K562 (cell line): ENCODE data around the gene SLC18B1. TPM values are rescaled to one million over a fixed set of nuclear protein-coding genes. Genes with fewer than 3 reads are reported as not detected.

ENCODE experiments used
- KDM1A ChIP-seq, 2 experiments: fragments of 450-650 bp; IDR thresholded peaks; 2 replicates each; pipeline ENCODE4 v1.6.1; 2016; ENCODE audit warnings: mild to moderate bottlenecking in 2 of 2
- LCOR ChIP-seq: sonication (generic); formaldehyde crosslinking; IDR thresholded peaks from 2 replicates; pipeline ENCODE4 v1.8.0; 2022; ENCODE audit warnings: mild to moderate bottlenecking, missing genetic modification reagents
- MAFF ChIP-seq: IDR thresholded peaks from 2 replicates; pipeline ENCODE4 v1.6.1; 2012; ENCODE audit warnings: low read length, improper control_type of control experiment
- NBN ChIP-seq: fragments of 450-650 bp; IDR thresholded peaks from 2 replicates; pipeline ENCODE4 v1.6.1; 2016; ENCODE audit warnings: low read depth, mild to moderate bottlenecking
- RERE ChIP-seq: sonication (generic); formaldehyde crosslinking; IDR thresholded peaks from 2 replicates; pipeline ENCODE4 v1.8.0; 2023; ENCODE audit warnings: missing genetic modification reagents, mild to moderate bottlenecking, borderline replicate concordance
- SRSF9 ChIP-seq: fragments of 200-400 bp; formaldehyde crosslinking; IDR thresholded peaks from 2 replicates; pipeline ENCODE4 v1.6.1; 2017; ENCODE audit warnings: low read depth, low read length, borderline replicate concordance
- YBX1 ChIP-seq: fragments of 450-650 bp; IDR thresholded peaks from 2 replicates; pipeline ENCODE4 v1.7.1; 2016; ENCODE audit warnings: mild to moderate bottlenecking
- ZBTB2 ChIP-seq: fragments of 450-650 bp; IDR thresholded peaks from 2 replicates; pipeline ENCODE4 v1.6.1; 2016; ENCODE audit warnings: antibody characterized with exemption
- ZFX ChIP-seq: sonication (generic); formaldehyde crosslinking; IDR thresholded peaks from 2 replicates; pipeline ENCODE4 v1.8.0; 2022; ENCODE audit warnings: mild to moderate bottlenecking, missing genetic modification reagents, moderate library complexity
- ZMIZ1 ChIP-seq, 2 experiments: fragments of 150-350 bp in 1 of 2; IDR thresholded peaks; 2 replicates each; pipeline ENCODE4 v1.6.1; 2012 to 2016; ENCODE audit warnings: low read depth in 2 of 2, low read length in 2 of 2, mild to moderate bottlenecking in 1 of 2, moderate library complexity in 1 of 2
- ZNF12 ChIP-seq: sonication (generic); formaldehyde crosslinking; IDR thresholded peaks from 2 replicates; pipeline ENCODE4 v1.4.0; 2020; ENCODE audit warnings: mild to moderate bottlenecking, missing genetic modification reagents
- ZNF274 ChIP-seq: IDR thresholded peaks from 2 replicates; pipeline ENCODE4 v1.6.1; 2011; ENCODE audit warnings: low read depth, mild to moderate bottlenecking, low read length, moderate library complexity, borderline replicate concordance
- polyA plus RNA-seq, 8 experiments: library from polyadenylated mRNA; depleted of rRNA in 4 of 8; stranded (reverse) in 5 of 8; unstranded in 3 of 8; fragments of >200 nt; fragmentation: Nextera tagmentation in 2 of 8; fragmentation: Illumina TruSeq in 1 of 8; extraction: Ambion mirVana in 2 of 8; extraction: Trizol in 1 of 8; gene quantifications; 2 replicates each; pipeline versions ENCODE4 v1.2.1 to v1.2.3, GENCODE V29; 2011 to 2014; ENCODE audit warnings: inconsistent platforms in 1 of 8, missing spikeins in 1 of 8
- total RNA-seq, 7 experiments: library from RNA; depleted of rRNA in 6 of 7; stranded (reverse); fragments of >200 nt in 6 of 7; fragmentation: Illumina TruSeq in 2 of 7; extraction: Trizol in 2 of 7; gene quantifications; 2 replicates each; pipeline versions ENCODE4 v1.2.1 to v1.2.3, GENCODE V29; 2011 to 2021; ENCODE audit warnings: low replicate concordance in 1 of 7
- TF ChIP-seq, protein P1 (sequence below): sonication (generic); formaldehyde crosslinking; IDR thresholded peaks from 2 replicates; pipeline ENCODE4 v1.8.1; 2023; ENCODE audit warnings: missing genetic modification reagents, mild to moderate bottlenecking, borderline replicate concordance

SLC18B1 gene
- total and polyA plus RNA-seq, 9 of the 15 experiments (the other 6 are each of a cell fraction or from before 2014, with no cell fraction given) = 10.4 to 49.1 (median 32.0) TPM

GRCh38 chr6:132830334-132830751 lies 31.9 kb upstream of the SLC18B1 start (continued):
- TF ChIP-seq ZNF274 (no peak), RERE (CRISPR knock-in tag) (no peak), LCOR (CRISPR knock-in tag) (no peak), ZBTB2 (no peak), ZNF12 (CRISPR knock-in tag) (no peak), ZMIZ1 (IDR thresholded peaks at IDR 0.05; ENCODE audit: low read depth in 2 of 2, low read length in 2 of 2) (no peak), MAFF (no peak), KDM1A (IDR thresholded peaks at IDR 0.05) (peak; percentile 53 to 59; a peak in 3 of 4 replicates), YBX1 (no peak), SRSF9 (no peak), NBN (no peak), ZFX (CRISPR knock-in tag) (no peak)
- TF ChIP-seq, protein P1, sequence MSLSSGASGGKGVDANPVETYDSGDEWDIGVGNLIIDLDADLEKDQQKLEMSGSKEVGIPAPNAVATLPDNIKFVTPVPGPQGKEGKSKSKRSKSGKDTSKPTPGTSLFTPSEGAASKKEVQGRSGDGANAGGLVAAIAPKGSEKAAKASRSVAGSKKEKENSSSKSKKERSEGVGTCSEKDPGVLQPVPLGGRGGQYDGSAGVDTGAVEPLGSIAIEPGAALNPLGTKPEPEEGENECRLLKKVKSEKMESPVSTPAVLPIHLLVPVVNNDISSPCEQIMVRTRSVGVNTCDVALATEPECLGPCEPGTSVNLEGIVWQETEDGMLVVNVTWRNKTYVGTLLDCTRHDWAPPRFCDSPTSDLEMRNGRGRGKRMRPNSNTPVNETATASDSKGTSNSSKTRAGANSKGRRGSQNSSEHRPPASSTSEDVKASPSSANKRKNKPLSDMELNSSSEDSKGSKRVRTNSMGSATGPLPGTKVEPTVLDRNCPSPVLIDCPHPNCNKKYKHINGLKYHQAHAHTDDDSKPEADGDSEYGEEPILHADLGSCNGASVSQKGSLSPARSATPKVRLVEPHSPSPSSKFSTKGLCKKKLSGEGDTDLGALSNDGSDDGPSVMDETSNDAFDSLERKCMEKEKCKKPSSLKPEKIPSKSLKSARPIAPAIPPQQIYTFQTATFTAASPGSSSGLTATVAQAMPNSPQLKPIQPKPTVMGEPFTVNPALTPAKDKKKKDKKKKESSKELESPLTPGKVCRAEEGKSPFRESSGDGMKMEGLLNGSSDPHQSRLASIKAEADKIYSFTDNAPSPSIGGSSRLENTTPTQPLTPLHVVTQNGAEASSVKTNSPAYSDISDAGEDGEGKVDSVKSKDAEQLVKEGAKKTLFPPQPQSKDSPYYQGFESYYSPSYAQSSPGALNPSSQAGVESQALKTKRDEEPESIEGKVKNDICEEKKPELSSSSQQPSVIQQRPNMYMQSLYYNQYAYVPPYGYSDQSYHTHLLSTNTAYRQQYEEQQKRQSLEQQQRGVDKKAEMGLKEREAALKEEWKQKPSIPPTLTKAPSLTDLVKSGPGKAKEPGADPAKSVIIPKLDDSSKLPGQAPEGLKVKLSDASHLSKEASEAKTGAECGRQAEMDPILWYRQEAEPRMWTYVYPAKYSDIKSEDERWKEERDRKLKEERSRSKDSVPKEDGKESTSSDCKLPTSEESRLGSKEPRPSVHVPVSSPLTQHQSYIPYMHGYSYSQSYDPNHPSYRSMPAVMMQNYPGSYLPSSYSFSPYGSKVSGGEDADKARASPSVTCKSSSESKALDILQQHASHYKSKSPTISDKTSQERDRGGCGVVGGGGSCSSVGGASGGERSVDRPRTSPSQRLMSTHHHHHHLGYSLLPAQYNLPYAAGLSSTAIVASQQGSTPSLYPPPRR (CRISPR knock-in tag) = no peak
